ENCODE measurements around the gene KRTAP2-1. TPM values are rescaled to one million over a fixed set of nuclear protein-coding genes. Genes with fewer than 3 reads are reported as not detected.

Gene KRTAP2-1
- total and polyA plus RNA-seq, 12 donors, result not detected

- H3K4me1 ChIP-seq (replicated peaks in 1 of 2), result no peaks in the 10 kb centered on the region
- H3K27ac ChIP-seq, result no peak overlapping the region
- DNase-seq, result no peak
- no peak overlapping the region for H3K4me3 ChIP-seq
- no peaks in the 10 kb centered on the region for H3K27me3 ChIP-seq
- intact Hi-C loops (cut with DNase I), result no loop called here
- no peaks in the 10 kb centered on the region for H3K36me3 ChIP-seq (replicated peaks in 1 of 2)
- no peaks in the 10 kb centered on the region for H3K9me3 ChIP-seq (replicated peaks in 1 of 3)
- TF ChIP-seq POLR2A (IDR thresholded peaks at IDR 0.05), result no peak
- TF ChIP-seq CTCF (IDR thresholded peaks at IDR 0.05), result no peak
Observed at GRCh38 chr17:41076788-41077187, 29.7 kb upstream of the KRTAP2-1 start.

- Histone ChIP-seq H3K27ac (no peak overlapping the region), H3K9me3 (replicated peaks in 1 of 3) (no peaks in the 10 kb centered on the region), H3K36me3 (replicated peaks in 1 of 2) (no peaks in the 10 kb centered on the region), H3K27me3 (no peaks in the 10 kb centered on the region), H3K4me1 (replicated peaks in 1 of 2) (no peaks in the 10 kb centered on the region), H3K4me3 (no peak overlapping the region)
- intact Hi-C loops (cut with DNase I), result no loop called here
- DNase-seq, result no peak
- no peak for TF ChIP-seq CTCF (IDR thresholded peaks at IDR 0.05)
- WGBS, 4 donors, result 89 to 94% (median 90%) methylated on average over 2 of the region's 2 CpGs
Observed at GRCh38 chr17:41073676-41074075, 26.6 kb upstream of the KRTAP2-1 start.

- H3K4me1 ChIP-seq (replicated peaks in 1 of 2), result no peaks in the 10 kb centered on the region
- DNase-seq, result no peak
- intact Hi-C loops (cut with DNase I), result no loop called here
- H3K27ac ChIP-seq, result no peak overlapping the region
- no peaks in the 10 kb centered on the region for H3K36me3 ChIP-seq (replicated peaks in 1 of 2)
- TF ChIP-seq CTCF (IDR thresholded peaks at IDR 0.05) (no peak), POLR2A (IDR thresholded peaks at IDR 0.05) (no peak)
- H3K4me3 ChIP-seq, result no peak overlapping the region
- no peaks in the 10 kb centered on the region for H3K27me3 ChIP-seq
- no peaks in the 10 kb centered on the region for H3K9me3 ChIP-seq (replicated peaks in 1 of 3)
- 77 to 84% (median 80%) methylated on average over 5 of the region's 5 CpGs for WGBS, 4 donors
Observed at GRCh38 chr17:41071606-41072360, 24.7 kb upstream of the KRTAP2-1 start.

GRCh38 chr17:41069031-41069430, 21.9 kb upstream of the KRTAP2-1 start:
- H3K4me1 ChIP-seq (replicated peaks in 1 of 2), result no peaks in the 10 kb centered on the region
- WGBS, 4 donors, result 70 to 85% (median 78%) methylated on average over 3 of the region's 3 CpGs
- intact Hi-C loops (cut with DNase I), result no loop called here
- no peak for TF ChIP-seq CTCF (IDR thresholded peaks at IDR 0.05)
- TF ChIP-seq POLR2A (IDR thresholded peaks at IDR 0.05), result no peak
- no peak overlapping the region for H3K4me3 ChIP-seq
- H3K36me3 ChIP-seq (replicated peaks in 1 of 2), result no peaks in the 10 kb centered on the region
- no peaks in the 10 kb centered on the region for H3K27me3 ChIP-seq
- DNase-seq, result no peak
- H3K9me3 ChIP-seq (replicated peaks in 1 of 3), result no peaks in the 10 kb centered on the region
- H3K27ac ChIP-seq, result no peak overlapping the region
